HepG2 (cell line): ENCODE results near the gene SYT17. TPM values are rescaled to one million over a fixed set of nuclear protein-coding genes. Genes with fewer than 3 reads are reported as not detected.

Source experiments
- ATAC-seq: fragments of 200-7000 bp; cut with Tn5 transposase; 3 replicates; pipeline ENCODE4 v1.9.1; 2020; ENCODE audit warnings: mild to moderate bottlenecking, moderate library complexity
- BruUV-seq: library from RNA; stranded (reverse); fragments of 400-500 nt; replicated peaks from 2 replicates; lab custom pipeline; 2021; lab: Mats Ljungman, UMichigan
- CTCF ChIA-PET: fragments of 300-600 bp; formaldehyde crosslinking; extraction: SDS; loops from one replicate; lab custom pipeline; 2021; ENCODE audit warnings: low total read pairs, inconsistent platforms, low intra/inter-chr PET ratio; lab: Yijun Ruan, JAX
- POLR2A ChIA-PET: fragments of 350-600 bp; sonication (Branson Sonifier 250); formaldehyde crosslinking; loops from one replicate; lab custom pipeline; 2020; ENCODE audit warnings: antibody characterized with exemption, inconsistent platforms; lab: Yijun Ruan, JAX
- DNase-seq: peaks from one replicate; pipeline ENCODE4 v3.0.0-alpha.2; 2015; ENCODE audit warnings: low spot score
- FAIRE-seq: peaks from 3 replicates; lab custom pipeline; 2011; peaks lifted over from hg19 to GRCh38; lab: Jason Lieb, UNC
- H2AFZ ChIP-seq: one replicate; pipeline ENCODE4 v1.6.1; 2011; ENCODE audit warnings: low read length, inconsistent platforms
- H3K27ac ChIP-seq: fragments of 300-600 bp; 3 replicates; pipeline ENCODE4 v1.8.0; 2011; ENCODE audit warnings: mixed run types, mild to moderate bottlenecking, mixed read lengths, low read length, inconsistent platforms; ENCODE audit not compliant: insufficient read depth; ENCODE audit errors: extremely low read length
- H3K27me3 ChIP-seq, 2 experiments: fragments of 200-600 bp in 1 of 2; 2 replicates in 1 of 2; 3 replicates in 1 of 2; pipeline versions ENCODE4 v1.6.0 to v1.8.0; 2011; ENCODE audit warnings: low read length in 2 of 2, mild to moderate bottlenecking in 2 of 2, moderate library complexity in 2 of 2, inconsistent platforms in 1 of 2; ENCODE audit not compliant: insufficient read depth in 2 of 2, control insufficient read depth in 1 of 2
- H3K36me3 ChIP-seq, 2 experiments: fragments of 200-600 bp in 1 of 2; replicated peaks in 1 of 2; 2 replicates in 1 of 2; 3 replicates in 1 of 2; pipeline versions ENCODE4 v1.5.1 to v1.8.0; 2011; ENCODE audit warnings: low read length in 2 of 2, inconsistent platforms in 1 of 2; ENCODE audit not compliant: insufficient read depth in 2 of 2, control insufficient read depth in 1 of 2
- H3K4me1 ChIP-seq: 2 replicates; pipeline ENCODE4 v1.5.1; 2012; ENCODE audit warnings: low read length, inconsistent platforms; ENCODE audit not compliant: insufficient read depth
- H3K4me2 ChIP-seq: 2 replicates; pipeline ENCODE4 v1.6.0; 2011; ENCODE audit warnings: low read depth, low read length, inconsistent platforms
- H3K4me3 ChIP-seq, 3 experiments: fragments of 200-600 bp in 1 of 3; sonication (generic), shearing (Covaris generic) in 1 of 3; replicated peaks in 1 of 3; 2 replicates each; pipeline ENCODE4 v1.5.1; 2011 to 2016; ENCODE audit warnings: low read length in 3 of 3, inconsistent platforms in 2 of 3, low read depth in 2 of 3, mild to moderate bottlenecking in 2 of 3, control low read depth in 1 of 3, mixed read lengths in 1 of 3; ENCODE audit not compliant: insufficient read depth in 1 of 3
- H3K79me2 ChIP-seq: one replicate; pipeline ENCODE4 v1.6.1; 2011; ENCODE audit warnings: low read length, inconsistent platforms; ENCODE audit not compliant: insufficient read depth
- H3K9ac ChIP-seq: 2 replicates; pipeline ENCODE4 v1.6.0; 2011; ENCODE audit warnings: mild to moderate bottlenecking, low read depth, low read length, inconsistent platforms; ENCODE audit not compliant: insufficient read depth
- H3K9me3 ChIP-seq: 2 replicates; pipeline ENCODE4 v1.5.1; 2012; ENCODE audit warnings: mild to moderate bottlenecking, low read length
- H4K20me1 ChIP-seq: 2 replicates; pipeline ENCODE4 v1.6.0; 2011; ENCODE audit warnings: inconsistent platforms, mild to moderate bottlenecking, low read length, moderate library complexity; ENCODE audit not compliant: insufficient read depth
- HNRNPL ChIP-seq: fragments of 200-400 bp; formaldehyde crosslinking; IDR thresholded peaks from 2 replicates; pipeline ENCODE4 v1.6.1; 2017; ENCODE audit warnings: mild to moderate bottlenecking, low read depth, low read length
- MYPOP ChIP-seq: sonication (generic); formaldehyde crosslinking; IDR thresholded peaks from 2 replicates; pipeline ENCODE4 v1.8.1; 2023; ENCODE audit warnings: mild to moderate bottlenecking, moderate library complexity, missing genetic modification reagents
- TGIF2 ChIP-seq: IDR thresholded peaks from 2 replicates; pipeline ENCODE4 v1.6.1; 2016; ENCODE audit warnings: control low read depth, missing compliant biosample characterization
- YEATS4 ChIP-seq: sonication (generic); formaldehyde crosslinking; IDR thresholded peaks from 2 replicates; pipeline ENCODE4 v1.4.0; 2020; ENCODE audit warnings: missing genetic modification reagents, borderline replicate concordance
- ZBTB26 ChIP-seq: IDR thresholded peaks from 2 replicates; pipeline ENCODE4 v1.6.1; 2016; ENCODE audit warnings: missing compliant biosample characterization, missing genetic modification reagents, borderline replicate concordance
- ZNF256 ChIP-seq: sonication (generic); formaldehyde crosslinking; conservative IDR thresholded peaks from 2 replicates; pipeline ENCODE4 v1.4.0; 2020; ENCODE audit warnings: missing genetic modification reagents
- ZNF503 ChIP-seq: sonication (generic); formaldehyde crosslinking; IDR thresholded peaks from 2 replicates; pipeline ENCODE4 v1.4.0; 2020; ENCODE audit warnings: missing genetic modification reagents
- ZNF687 ChIP-seq: sonication (generic); formaldehyde crosslinking; IDR thresholded peaks from 2 replicates; pipeline ENCODE4 v1.5.1; 2020; ENCODE audit warnings: mild to moderate bottlenecking, missing genetic modification reagents, moderate library complexity
- WGBS: methylation state at CpG from one replicate; pipeline ENCODE4 v1.1.6; 2017; ENCODE audit warnings: low lambda C conversion rate; 5-methylcytosine and 5-hydroxymethylcytosine counted together
- in situ Hi-C: cut with HindIII; loops from 2 replicates; pipeline ENCODE4 v1.10.0; 2017; ENCODE audit warnings: low pct_unique_long_range_greater_than_20kb; ENCODE audit not compliant: extremely low pct_ligation_motif_present
- intact Hi-C: fragments of 100-400 bp; cut with micrococcal nuclease; formaldehyde crosslinking; loops from one replicate; pipeline ENCODE4 v1.10.0; 2022; ENCODE audit not compliant: unreplicated experiment
- polyA plus RNA-seq, 8 experiments: library from polyadenylated mRNA; depleted of rRNA in 3 of 8; stranded (reverse) in 7 of 8; unstranded in 1 of 8; fragments of >200 nt; fragmentation: Illumina TruSeq in 4 of 8; extraction: Trizol in 4 of 8; gene quantifications; 2 replicates each; pipeline versions ENCODE4 v1.2.1 to v1.2.3, GENCODE V29; 2011 to 2016; ENCODE audit warnings: low read depth in 4 of 8, missing spikeins in 1 of 8, mixed read lengths in 1 of 8; ENCODE audit not compliant: insufficient read depth in 1 of 8
- total RNA-seq, 5 experiments: library from RNA; depleted of rRNA; stranded (reverse); fragments of >200 nt; fragmentation: Illumina TruSeq; extraction: Trizol; gene quantifications; 2 replicates each; pipeline ENCODE4 v1.2.3, GENCODE V29; 2016; ENCODE audit warnings: low read depth in 1 of 5

SYT17 gene
- total and polyA plus RNA-seq, 2 of the 13 experiments (the other 11 are each of a cell fraction or from before 2014, with no cell fraction given) = 0.44 TPM; not detected in 1

GRCh38 chr16:19169082-19169639, 1.1 kb downstream of the SYT17 start:
- Histone ChIP-seq H3K79me2 (no peaks in the 10 kb centered on the region), H3K4me2 (no peak overlapping the region), H4K20me1 (no peaks in the 10 kb centered on the region), H3K4me1 (no peaks in the 10 kb centered on the region), H3K4me3 (no peak overlapping the region), H3K36me3 (no peaks in the 10 kb centered on the region), H3K9ac (no peak overlapping the region), H3K27me3 (peaks cover 16 to 65% of the 10 kb centered on the region in 2 experiments), H3K27ac (no peak overlapping the region)
- in situ Hi-C loops = no loop called here
- DNase-seq (no peak), ATAC-seq (peak; percentile 7; the same call in 2 of the 3 replicates)
- no TSS peak for BruUV-seq
- POLR2A ChIA-PET = no interaction called here
- CTCF ChIA-PET = interaction anchor here (2.5 kb wide), 1 partner anchor 207 kb away, joined by 12 read pairs; no protein-coding TSS in a partner anchor
- TF ChIP-seq HNRNPL = no peak
- no peak for TF ChIP-seq ZNF256 (CRISPR knock-in tag)
- no peak for TF ChIP-seq ZBTB26
- TF ChIP-seq ZNF503 (CRISPR knock-in tag) = no peak
- no peak for TF ChIP-seq TGIF2 (CRISPR knock-in tag)
- TF ChIP-seq YEATS4 = no peak
- TF ChIP-seq MYPOP (CRISPR knock-in tag) = no peak
- TF ChIP-seq ZNF687 (CRISPR knock-in tag) = no peak
- TF ChIP-seq, all 625 proteins: peak for 0
- FAIRE-seq = no peak
- intact Hi-C loops = loop anchor here (5.0 kb wide), 1 partner anchor 208 kb away; no protein-coding TSS in a partner anchor
- 9% methylated on average over 19 of the region's 19 CpGs for WGBS
- Histone ChIP-seq H2AFZ (no peak overlapping the region), H3K9me3 (no peaks in the 10 kb centered on the region)
